Renal pelvis (tissue), 12 donors: ENCODE measurements around the gene PCNX4. TPM values are rescaled to one million over a fixed set of nuclear protein-coding genes. Genes with fewer than 3 reads are reported as not detected.
"Not testable (repeated sequence)": the region's sequence is repeated elsewhere in the genome, so short reads cannot be mapped to it uniquely, and the experiment has no call there.

ENCODE experiments used
- DNase-seq: peaks from one replicate; pipeline ENCODE4 v3.0.0-alpha.2; 2013
- long read RNA-seq, 16 experiments: transcript quantifications; one replicate each; lab custom pipeline, GENCODE V29; 2026
- polyA plus RNA-seq, 3 donors: library from polyadenylated mRNA; unstranded; fragments of 120-200 nt; gene quantifications; one replicate each; pipeline ENCODE4 v1.2.1, GENCODE V29; 2013; ENCODE audit not compliant: insufficient read length in 3 of 3

The PCNX4 gene
- 100 to 1,000 TPM in 1 of 3 donors, 10 to 100 TPM in 2; 79.5 to 101 (median 90.4) TPM for polyA plus RNA-seq
- long read RNA-seq, donor 1, full-length matches to known transcripts: 3 of 210 reads
- long read RNA-seq, donor 1, partial matches to known transcripts: 118 of 210 reads
- long read RNA-seq, donor 1, other reads (novel, unspliced or antisense): 89 of 210 reads
- long read RNA-seq, donor 2, full-length matches to known transcripts: 10 of 212 reads
- long read RNA-seq, donor 2, partial matches to known transcripts: 197 of 212 reads
- long read RNA-seq, donor 2, other reads (novel, unspliced or antisense): 5 of 212 reads
- long read RNA-seq, donor 3, full-length matches to known transcripts: 15 of 21 reads
- long read RNA-seq, donor 3, partial matches to known transcripts: 6 of 21 reads
- long read RNA-seq, donor 3, other reads (novel, unspliced or antisense): 0 of 21 reads
- long read RNA-seq, donor 4, full-length matches to known transcripts: 8 of 159 reads
- long read RNA-seq, donor 4, partial matches to known transcripts: 63 of 159 reads
- long read RNA-seq, donor 4, other reads (novel, unspliced or antisense): 88 of 159 reads
- long read RNA-seq, donor 5, full-length matches to known transcripts: 3 of 3 reads
- long read RNA-seq, donor 5, partial matches to known transcripts: 0 of 3 reads
- long read RNA-seq, donor 5, other reads (novel, unspliced or antisense): 0 of 3 reads
- long read RNA-seq, donor 6, full-length matches to known transcripts: 3 of 8 reads
- long read RNA-seq, donor 6, partial matches to known transcripts: 5 of 8 reads
- long read RNA-seq, donor 6, other reads (novel, unspliced or antisense): 0 of 8 reads
- long read RNA-seq, donor 7, full-length matches to known transcripts: 4 of 15 reads
- long read RNA-seq, donor 7, partial matches to known transcripts: 11 of 15 reads
- long read RNA-seq, donor 7, other reads (novel, unspliced or antisense): 0 of 15 reads
- long read RNA-seq, donor 8, full-length matches to known transcripts: 2 of 2 reads
- long read RNA-seq, donor 8, partial matches to known transcripts: 0 of 2 reads
- long read RNA-seq, donor 8, other reads (novel, unspliced or antisense): 0 of 2 reads
- long read RNA-seq, donor 9, full-length matches to known transcripts: 11 of 11 reads
- long read RNA-seq, donor 9, partial matches to known transcripts: 0 of 11 reads
- long read RNA-seq, donor 9, other reads (novel, unspliced or antisense): 0 of 11 reads
- long read RNA-seq, donor 10, full-length matches to known transcripts: 9 of 144 reads
- long read RNA-seq, donor 10, partial matches to known transcripts: 69 of 144 reads
- long read RNA-seq, donor 10, other reads (novel, unspliced or antisense): 66 of 144 reads
- long read RNA-seq, donor 11, full-length matches to known transcripts: 6 of 142 reads
- long read RNA-seq, donor 11, partial matches to known transcripts: 78 of 142 reads
- long read RNA-seq, donor 11, other reads (novel, unspliced or antisense): 58 of 142 reads
- long read RNA-seq, donor 12, full-length matches to known transcripts: 14 of 153 reads
- long read RNA-seq, donor 12, partial matches to known transcripts: 139 of 153 reads
- long read RNA-seq, donor 12, other reads (novel, unspliced or antisense): 0 of 153 reads
- long read RNA-seq, donor 13, full-length matches to known transcripts: 3 of 213 reads
- long read RNA-seq, donor 13, partial matches to known transcripts: 134 of 213 reads
- long read RNA-seq, donor 13, other reads (novel, unspliced or antisense): 76 of 213 reads
- long read RNA-seq, donor 14: 0 reads
- long read RNA-seq, donor 15: 0 reads
- long read RNA-seq, donor 16, full-length matches to known transcripts: 5 of 191 reads
- long read RNA-seq, donor 16, partial matches to known transcripts: 106 of 191 reads
- long read RNA-seq, donor 16, other reads (novel, unspliced or antisense): 80 of 191 reads

DNA sequence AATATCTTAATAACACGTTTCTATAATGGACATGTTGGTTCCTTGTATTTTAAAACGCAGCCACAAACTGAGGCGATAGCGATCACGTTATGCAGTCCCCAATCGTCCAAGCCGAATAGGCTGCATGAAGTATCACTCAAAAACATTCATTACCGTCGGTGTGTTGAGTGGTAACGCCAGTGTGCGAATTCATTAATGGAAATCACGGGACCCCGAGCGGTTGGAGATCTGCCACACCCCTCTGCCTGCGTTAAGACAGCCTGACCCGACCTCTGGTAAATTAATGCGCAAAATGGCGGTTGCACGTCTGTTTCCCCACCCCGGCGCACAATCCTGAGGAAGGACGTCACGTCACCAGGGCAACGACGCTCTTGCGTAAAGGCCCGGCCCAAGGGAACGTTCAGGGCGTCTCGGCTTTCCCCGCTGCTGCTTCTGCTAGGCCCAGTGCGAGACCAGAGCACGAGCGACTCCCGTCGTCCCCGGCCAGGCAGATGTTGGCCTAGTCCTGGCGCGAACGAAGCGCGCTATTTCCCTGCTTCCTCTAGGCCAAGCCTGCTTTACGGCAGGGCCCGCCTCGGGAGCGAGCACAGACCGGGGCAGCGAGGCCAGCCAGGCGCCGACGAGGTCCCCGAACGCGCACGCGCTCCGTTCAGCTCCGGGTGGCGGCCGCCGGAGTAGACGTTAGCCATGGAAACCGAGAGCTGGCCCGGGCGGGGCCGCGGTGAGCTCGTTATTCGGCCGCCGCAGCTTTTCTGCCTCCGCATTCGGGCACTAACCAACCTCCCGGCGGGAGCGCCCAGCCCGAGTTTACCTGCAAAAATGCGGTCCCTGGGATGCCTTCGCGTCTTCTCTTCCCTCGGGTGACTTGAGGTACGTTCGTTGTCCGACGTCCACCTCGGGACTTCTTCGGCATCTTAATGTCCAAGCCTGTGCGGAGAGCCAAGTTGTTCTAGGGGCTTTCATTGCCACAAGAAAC is at the start of gene PCNX4:
TSS of gene PCNX4 (plus strand) at position 374 of the 976 bp plus-strand sequence. CDS start 15,716 bp downstream, outside the sequence.
- peak; percentile 99 for DNase-seq

DNA sequence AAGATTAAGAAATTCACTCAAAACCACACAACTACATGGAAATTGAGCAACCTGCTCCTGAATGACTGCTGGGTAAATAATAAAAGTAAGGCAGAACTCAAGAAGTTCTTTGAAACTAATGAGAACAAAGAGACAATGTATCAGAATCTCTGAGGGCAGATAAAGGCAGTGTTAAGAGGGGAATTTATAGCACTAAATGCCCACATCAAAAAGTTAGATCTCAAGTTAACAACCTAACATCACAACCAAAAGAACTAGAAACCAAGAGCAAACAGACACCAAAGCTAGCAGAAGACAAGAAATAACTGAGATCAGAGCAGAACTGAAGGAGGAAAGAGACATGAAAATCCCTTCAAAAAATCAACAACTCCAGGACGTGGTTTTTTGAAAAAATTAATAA is 43.7 kb upstream of the PCNX4 start:
- DNase-seq: not testable (repeated sequence)

DNA sequence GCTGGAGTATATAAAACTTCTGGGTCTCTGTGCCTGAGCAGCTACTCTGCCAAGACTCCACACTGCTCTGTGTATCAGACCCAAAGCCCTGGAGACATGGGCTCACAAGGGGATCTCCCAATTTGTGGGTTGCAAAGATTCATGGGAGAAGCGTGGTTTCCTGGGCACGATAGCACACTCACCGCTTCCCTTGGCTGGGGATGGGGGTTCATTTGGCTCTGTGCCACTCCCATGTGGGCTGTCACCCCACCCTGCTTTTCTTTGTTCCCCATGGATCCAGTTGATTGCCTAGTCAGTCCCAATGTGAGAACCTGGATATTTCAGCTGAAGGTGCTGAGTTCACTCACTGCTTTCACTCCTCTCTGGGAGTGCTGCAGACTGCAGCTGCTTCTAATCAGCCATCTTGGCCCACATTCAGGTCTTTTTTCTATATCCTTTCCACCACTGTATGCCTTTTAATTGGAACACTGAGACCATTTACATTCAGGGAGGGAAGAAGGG is 40.0 kb upstream of the PCNX4 start:
- peak; percentile 19 for DNase-seq

DNA sequence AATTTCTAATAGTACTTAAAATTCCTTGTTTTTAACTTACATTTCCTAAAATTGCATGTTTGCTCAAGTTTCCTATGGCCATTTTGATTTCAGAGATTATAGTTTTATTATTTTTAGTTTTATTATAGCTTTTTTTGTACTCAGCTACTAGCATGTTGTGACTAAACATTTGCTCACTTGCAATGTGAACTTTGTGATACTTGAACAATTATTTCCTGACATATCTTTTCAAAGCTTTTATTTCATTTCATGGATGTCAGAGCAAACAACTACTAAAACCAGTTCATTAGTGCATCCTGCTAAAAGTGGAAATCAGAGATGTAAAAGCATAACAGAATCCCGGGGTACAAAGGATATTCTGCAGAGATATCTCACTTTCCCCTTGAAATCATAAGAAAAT is 33.6 kb upstream of the PCNX4 start:
- DNase-seq: no peak

DNA sequence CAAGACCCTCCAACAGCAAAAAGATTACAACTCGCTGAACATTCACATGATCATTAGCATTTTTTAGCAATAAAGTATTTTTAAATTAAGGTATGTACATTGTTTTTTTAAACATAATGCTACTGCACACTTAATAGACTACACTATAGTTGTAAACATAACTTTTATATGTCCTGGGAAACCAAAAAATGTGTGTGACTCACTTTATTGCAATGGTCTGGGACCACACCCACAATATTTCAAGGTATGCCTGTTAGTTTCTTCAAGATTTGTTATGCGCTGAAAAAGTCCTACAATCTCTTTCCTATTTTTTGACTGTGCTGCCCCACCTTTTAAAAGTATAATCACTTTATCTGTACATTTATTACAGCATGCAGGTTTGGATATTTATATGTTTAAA is 30.4 kb upstream of the PCNX4 start:
- DNase-seq: no peak

DNA sequence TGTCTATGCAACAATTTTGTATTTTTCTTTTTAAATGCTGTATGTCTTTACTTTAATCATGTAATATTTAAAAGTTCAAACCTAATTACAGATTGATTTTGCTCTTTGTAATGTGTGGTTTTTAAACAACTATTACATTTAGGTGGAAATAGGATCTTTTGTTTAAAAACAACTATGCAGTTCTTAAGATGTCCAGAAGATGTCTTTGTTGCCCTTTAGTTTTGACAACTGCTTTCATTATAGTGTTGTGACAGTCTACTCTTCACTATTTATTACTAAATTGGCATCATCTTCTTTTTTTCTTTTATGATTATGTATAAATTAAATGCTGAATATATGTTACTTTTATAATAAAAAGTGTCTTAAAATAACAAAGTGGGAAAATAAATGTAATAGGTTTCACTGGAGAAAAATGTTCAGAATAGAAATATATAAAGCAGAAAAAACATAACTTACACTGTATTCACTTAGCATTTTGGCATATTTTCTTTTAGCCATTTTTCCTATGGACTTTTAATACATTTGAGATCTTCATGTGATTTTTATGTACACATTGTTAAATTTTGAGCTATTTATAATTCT is 27.1 kb upstream of the PCNX4 start:
- peak; percentile 15 for DNase-seq

DNA sequence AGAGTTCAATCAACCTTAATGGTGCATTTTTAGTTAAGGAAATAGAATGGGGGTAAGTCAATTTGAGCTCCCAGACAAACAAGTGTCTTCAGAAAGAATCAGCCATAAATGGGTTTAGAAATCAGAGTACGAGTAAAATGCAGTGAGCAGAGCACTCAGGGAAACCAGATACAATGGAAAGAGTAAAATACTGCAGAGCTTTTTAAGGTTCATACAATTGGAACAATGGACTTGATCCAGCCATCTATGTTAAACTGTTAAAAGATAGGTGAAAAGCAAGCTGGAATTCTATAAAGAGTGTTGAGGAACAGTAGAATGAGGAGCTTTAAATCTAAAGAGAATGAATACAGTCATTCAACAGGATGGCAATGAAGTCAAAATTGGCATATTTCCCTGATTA is 23.8 kb upstream of the PCNX4 start:
- DNase-seq: no peak

DNA sequence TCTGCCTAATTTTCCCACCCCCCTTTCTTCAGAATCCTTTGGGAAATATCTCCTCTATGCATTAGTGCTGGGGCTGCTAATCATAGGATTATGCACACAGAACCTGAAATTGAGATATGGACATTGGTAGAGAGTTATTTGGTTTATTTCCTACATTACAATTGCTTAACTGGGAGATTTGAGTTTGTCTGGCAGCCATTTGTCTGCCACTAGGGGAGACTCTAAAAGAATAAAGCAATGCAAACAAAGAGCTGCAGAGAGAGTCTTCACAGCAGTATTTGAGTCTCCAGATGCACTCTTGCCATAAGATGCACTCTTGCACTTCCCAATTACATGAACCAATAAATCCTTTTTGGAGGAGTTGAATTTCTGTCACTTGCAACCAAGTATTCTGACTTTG is 12.0 kb upstream of the PCNX4 start:
- no peak for DNase-seq

DNA sequence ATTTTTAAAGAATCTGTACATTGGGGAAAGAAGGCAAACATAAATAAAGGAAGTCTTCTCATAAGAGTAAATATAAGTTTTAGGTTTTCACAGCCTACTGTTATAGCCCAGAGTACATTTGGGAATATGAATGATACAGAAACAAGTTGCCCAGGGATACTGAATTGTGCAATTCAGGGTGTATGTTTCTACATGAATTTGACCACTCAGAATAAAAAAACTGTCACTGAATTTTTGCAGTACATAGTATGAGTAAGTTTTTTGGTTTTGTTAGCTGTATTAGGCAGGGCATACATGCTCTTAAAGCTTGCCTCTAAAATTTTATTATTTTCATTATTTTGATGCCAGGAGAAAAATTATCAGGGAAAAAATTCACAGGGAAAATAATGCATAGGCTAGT is 6.6 kb upstream of the PCNX4 start:
- DNase-seq: no peak

DNA sequence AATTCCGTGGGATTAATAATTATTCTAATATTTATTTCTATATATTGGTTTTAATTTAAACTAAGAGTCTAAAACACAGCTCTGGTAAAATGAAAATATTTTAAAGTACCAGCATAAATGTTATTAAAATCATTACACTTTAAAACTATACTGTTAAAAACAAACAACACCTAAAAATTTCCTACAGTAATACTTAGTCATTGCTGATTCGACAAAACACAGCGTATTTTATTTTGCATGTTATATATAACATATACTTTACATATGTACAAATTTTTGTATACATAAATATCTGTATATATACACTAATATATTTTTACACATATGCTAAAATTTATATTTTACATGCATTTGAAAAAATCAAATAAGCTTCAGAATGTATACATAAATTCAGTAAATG is 6.0 kb upstream of the PCNX4 start:
- no peak for DNase-seq

DNA sequence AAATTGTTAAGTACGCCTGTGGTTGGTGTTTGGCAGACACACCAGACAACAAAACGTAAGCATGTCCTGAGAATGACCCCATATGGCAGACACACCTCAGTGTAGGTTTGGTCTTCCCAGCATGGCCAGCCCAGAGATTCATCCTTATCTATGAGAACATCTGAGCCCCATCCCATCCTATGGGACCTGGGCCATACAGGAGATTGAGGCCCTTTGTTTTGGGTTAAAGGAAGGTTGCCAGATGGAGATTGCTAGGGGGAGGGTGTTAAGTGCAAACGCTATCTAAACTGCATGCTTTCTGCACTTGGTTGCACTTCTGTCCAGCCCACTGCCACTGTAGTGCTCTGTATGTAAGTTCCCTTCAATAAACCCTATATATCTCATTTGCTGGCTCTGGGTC is 4.1 kb upstream of the PCNX4 start:
- DNase-seq: no peak

DNA sequence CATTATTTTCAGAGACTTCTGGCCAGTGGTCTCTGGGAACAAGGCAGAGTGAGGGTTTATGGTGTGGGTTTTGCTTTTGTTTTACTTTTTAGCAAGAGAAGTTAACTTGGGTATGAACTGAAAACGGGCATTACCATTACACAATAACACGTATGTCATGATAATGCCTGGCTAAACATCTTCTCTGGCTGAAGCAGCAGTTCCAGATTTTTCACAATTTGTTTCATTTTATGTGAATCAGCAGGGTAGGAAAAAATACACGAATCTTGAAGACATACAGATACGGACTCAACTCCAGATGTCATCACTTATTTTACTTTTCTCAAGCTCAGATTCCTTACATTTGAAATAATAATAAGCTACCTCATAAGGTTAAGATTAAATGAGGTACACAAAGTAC is 2.5 kb upstream of the PCNX4 start:
- DNase-seq: no peak

DNA sequence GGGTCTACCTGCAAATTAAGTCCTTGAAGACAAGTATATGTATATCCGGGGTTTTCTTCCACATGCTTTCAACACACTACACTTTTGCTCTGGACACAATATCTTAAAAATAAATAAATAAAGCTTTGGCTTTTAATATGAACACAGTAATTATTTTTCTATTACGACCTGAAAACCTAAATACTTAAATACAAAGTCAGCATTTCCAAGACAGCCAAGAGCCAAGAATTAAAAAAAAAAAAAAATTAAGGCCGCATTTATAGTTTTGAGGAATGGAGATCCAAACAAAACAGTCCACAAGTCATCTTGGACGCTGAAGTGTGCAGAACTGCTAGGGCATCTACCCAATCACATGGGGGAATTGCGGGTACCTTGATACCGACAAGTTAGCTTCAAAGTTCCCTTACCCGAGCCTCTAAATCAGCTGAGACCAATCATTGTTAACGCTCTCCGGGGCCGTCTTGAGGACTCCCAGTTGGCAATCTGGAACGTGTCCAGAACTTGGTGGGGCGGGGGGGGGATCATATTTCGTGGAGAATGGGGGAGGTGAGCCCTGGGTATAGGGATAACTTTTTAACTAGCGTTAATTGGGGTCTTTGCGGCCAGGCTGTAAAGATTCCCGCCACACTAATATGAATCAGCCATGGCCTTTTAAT is 731 bp upstream of the PCNX4 start:
- peak; percentile 77 for DNase-seq

DNA sequence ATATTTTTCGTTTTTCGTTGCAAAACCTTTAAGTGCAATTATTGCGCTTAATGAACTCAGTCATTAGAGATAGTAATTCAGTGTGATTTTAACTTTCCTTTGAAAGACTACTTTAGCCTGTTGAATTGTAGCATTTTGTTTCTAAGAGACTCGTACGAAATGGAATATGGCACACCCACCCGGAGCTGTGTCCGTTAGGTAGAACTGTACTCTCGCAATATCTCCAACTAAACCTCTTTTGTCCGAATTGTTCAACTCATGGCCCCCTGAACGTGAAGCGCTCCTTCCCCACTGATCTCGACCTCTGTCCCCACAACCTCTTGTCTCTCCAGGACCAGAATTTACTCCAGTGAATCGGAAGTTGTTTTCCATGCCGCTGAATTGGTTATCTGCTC is 800 bp downstream of the PCNX4 start:
- DNase-seq: peak; percentile 31

DNA sequence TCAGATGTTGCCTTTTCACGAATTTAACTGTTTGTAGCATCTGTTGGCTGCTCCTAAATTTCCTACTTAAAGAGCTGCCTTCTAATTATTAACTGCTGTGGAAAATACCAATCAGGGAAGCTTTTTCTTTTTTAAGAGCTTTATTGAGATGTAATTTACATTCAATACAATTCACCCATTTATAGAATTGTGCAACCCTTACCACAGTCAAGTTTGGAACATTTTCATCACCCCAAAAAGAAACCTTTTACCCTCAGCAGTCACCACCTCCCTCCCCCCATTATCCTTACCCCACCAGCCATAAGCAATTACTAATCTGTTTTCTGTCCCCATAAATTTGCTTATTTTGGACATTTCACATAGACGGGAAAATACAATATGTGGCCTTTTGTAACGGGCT is 1.4 kb downstream of the PCNX4 start:
- no peak for DNase-seq

DNA sequence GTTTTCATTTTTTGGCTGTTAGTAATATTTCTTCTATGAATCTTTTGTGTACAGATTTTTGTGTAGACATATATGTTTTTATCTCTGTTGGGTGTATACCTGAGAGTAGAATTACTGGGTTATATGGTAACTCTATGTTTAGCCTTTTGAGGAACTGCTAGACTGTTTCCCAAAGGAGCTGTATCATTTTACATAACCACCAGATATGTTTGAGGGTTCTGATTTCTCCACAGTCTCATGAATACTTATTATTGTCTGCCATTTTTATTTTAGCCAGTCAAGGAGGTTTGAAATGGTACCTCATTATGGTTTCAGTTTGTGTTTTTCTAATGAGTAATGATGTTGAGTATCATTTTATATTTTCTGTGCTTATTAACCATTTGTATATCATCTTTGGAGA is 1.9 kb downstream of the PCNX4 start:
- DNase-seq: no peak

DNA sequence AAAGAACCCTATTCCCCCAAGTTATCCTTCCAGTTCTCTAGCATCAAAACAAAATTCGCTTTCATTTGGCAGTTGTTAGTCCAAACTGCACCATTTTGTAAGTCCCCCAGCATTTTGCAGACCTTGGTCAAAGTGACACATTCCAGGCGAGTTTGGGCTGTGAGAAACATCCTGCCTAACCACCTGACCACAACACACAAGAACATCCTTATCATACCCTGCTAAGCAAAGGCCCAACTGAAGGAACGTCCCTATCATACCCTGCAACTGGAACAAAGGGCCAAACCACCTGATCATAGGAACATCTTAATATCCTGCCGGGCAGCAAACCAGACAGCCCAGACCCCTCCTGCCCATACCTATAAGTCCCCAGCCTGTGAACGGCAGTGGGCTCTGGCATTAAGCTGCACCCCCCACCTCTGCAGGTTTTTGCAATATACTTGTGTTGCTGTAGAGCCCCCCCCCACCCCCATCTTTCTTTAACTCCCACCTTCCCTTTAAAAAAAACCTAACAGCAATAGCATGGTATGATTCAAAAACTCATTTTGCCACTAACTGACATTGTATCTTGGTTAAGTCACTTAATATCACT is 2.7 kb downstream of the PCNX4 start:
- no peak for DNase-seq

DNA sequence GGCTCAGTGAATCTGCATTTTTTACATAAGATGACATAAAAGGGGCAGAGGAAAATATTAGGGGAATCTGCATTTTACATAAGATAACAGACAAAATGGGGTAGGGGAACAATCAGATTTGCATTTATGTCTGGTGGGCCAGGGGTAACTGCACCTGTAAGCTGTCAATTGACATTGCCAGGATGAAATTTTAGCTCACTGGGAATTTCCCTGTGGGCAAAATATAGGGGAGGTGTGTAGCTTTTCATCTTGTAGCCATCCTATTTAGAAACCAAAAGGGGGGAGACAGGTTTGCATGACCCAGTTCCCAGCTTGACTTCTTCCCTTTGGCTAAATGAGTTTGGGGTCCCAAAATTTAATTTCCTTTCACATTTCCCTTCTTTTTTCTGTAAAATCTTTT is 3.5 kb downstream of the PCNX4 start:
- no peak for DNase-seq
